CD4-positive, CD25-positive, alpha-beta regulatory T cell (primary cell): Measurements from ENCODE around the gene XPA. TPM values are rescaled to one million over a fixed set of nuclear protein-coding genes. Genes with fewer than 3 reads are reported as not detected.
A peak's percentile ranks its signal among the peaks of the same experiment; 100 is the strongest.

Experiments
- ATAC-seq, 2 donors: fragments of 150-1000 bp; cut with Tn5 transposase; one replicate each; pipeline ENCODE4 v1.10.0; 2021; ENCODE audit warnings: low read depth in 2 of 2, moderate number of reproducible peaks in 2 of 2, moderate library complexity in 1 of 2
- DNase-seq, 3 donors: peaks; one replicate each; pipeline versions ENCODE4 v3.0.0 to v3.0.0-alpha.2; 2012 to 2022; ENCODE audit warnings: mixed read lengths in 1 of 3
- H3K27ac ChIP-seq: one replicate; pipeline ENCODE4 v1.7.0; 2013; ENCODE audit warnings: mild to moderate bottlenecking, low read length; ENCODE audit not compliant: insufficient read depth, poor library complexity, severe bottlenecking
- H3K27me3 ChIP-seq: one replicate; pipeline ENCODE4 v1.7.0; 2013; ENCODE audit warnings: low read length; ENCODE audit not compliant: control insufficient read depth, insufficient read depth
- H3K36me3 ChIP-seq: one replicate; pipeline ENCODE4 v1.7.0; 2013; ENCODE audit warnings: mild to moderate bottlenecking, low read length, moderate library complexity; ENCODE audit not compliant: control insufficient read depth, insufficient read depth
- H3K4me1 ChIP-seq: 2 replicates; pipeline ENCODE4 v1.7.0; 2013; ENCODE audit warnings: mild to moderate bottlenecking, low read length; ENCODE audit not compliant: insufficient read depth, control insufficient read depth, poor library complexity, severe bottlenecking
- H3K4me3 ChIP-seq: one replicate; pipeline ENCODE4 v1.7.0; 2013; ENCODE audit warnings: low read depth, mild to moderate bottlenecking, low read length, moderate library complexity
- H3K9me3 ChIP-seq, 2 experiments: 1 replicate in 1 of 2; 2 replicates in 1 of 2; pipeline ENCODE4 v1.7.0; 2013; ENCODE audit warnings: low read length in 2 of 2, mild to moderate bottlenecking in 1 of 2, moderate library complexity in 1 of 2; ENCODE audit not compliant: control insufficient read depth in 2 of 2
- H3K27ac Mint-ChIP-seq, 3 donors: one replicate each; pipeline ENCODE4 v1.8.0; 2020 to 2022; ENCODE audit warnings: mild to moderate bottlenecking in 3 of 3, mixed read lengths in 3 of 3, moderate library complexity in 2 of 3
- H3K27me3 Mint-ChIP-seq: one replicate; pipeline ENCODE4 v1.8.0; 2022; ENCODE audit warnings: mild to moderate bottlenecking, mixed read lengths
- H3K36me3 Mint-ChIP-seq: one replicate; pipeline ENCODE4 v1.8.0; 2020; ENCODE audit warnings: mixed read lengths
- H3K4me1 Mint-ChIP-seq, 4 donors: one replicate each; pipeline ENCODE4 v1.8.0; 2020 to 2022; ENCODE audit warnings: mixed read lengths in 4 of 4, mild to moderate bottlenecking in 1 of 4
- H3K4me3 Mint-ChIP-seq, 4 donors: one replicate each; pipeline ENCODE4 v1.8.0; 2020 to 2022; ENCODE audit warnings: mild to moderate bottlenecking in 4 of 4, mixed read lengths in 4 of 4, moderate library complexity in 3 of 4
- H3K9me3 Mint-ChIP-seq, 7 donors: one replicate each; pipeline ENCODE4 v1.8.0; 2020 to 2022; ENCODE audit warnings: mixed read lengths in 7 of 7, mild to moderate bottlenecking in 3 of 7, moderate library complexity in 2 of 7
- polyA plus RNA-seq, 4 donors: library from polyadenylated mRNA; unstranded; fragments of 300-500 nt; fragmentation: Illumina TruSeq; gene quantifications; one replicate each; pipeline ENCODE4 v1.2.3, GENCODE V29; 2021
- total RNA-seq: library from RNA; stranded (reverse); gene quantifications from one replicate; pipeline ENCODE4 v1.2.3, GENCODE V29; 2022

The XPA gene
- total and polyA plus RNA-seq, 5 donors from 2014 or later: 21.8 to 28.9 (median 23.0) TPM

- Mint-ChIP-seq H3K27ac (peak overlapping the region in 2 of 3 donors; percentile 33 to 86), H3K9me3 (no peaks in the 10 kb centered on the region), H3K36me3 (peaks cover 46% of the 10 kb centered on the region), H3K4me3 (no peak overlapping the region), H3K27me3 (no peaks in the 10 kb centered on the region), H3K4me1 (peaks cover 22 to 29% (median 24%) of the 10 kb centered on the region in 4 donors)
- Histone ChIP-seq H3K4me1 (peaks cover 4% of the 10 kb centered on the region), H3K27ac (no peak overlapping the region), H3K36me3 (peaks cover 63% of the 10 kb centered on the region), H3K9me3 (no peaks in the 10 kb centered on the region), H3K4me3 (no peak overlapping the region), H3K27me3 (no peaks in the 10 kb centered on the region)
- DNase-seq (no peak), ATAC-seq (no peak)
These were observed 7.5 kb downstream of the XPA start for GRCh38 chr9:97689401-97690180.

GRCh38 chr9:97688654-97689053, 8.5 kb downstream of the XPA start:
- Mint-ChIP-seq H3K9me3 (no peaks in the 10 kb centered on the region), H3K4me1 (peaks cover 13 to 23% (median 16%) of the 10 kb centered on the region in 4 donors), H3K27me3 (no peaks in the 10 kb centered on the region), H3K36me3 (peaks cover 55% of the 10 kb centered on the region), H3K4me3 (no peak overlapping the region), H3K27ac (peak overlapping the region in 1 of 3 donors; percentile 86)
- Histone ChIP-seq H3K9me3 (no peaks in the 10 kb centered on the region), H3K4me1 (no peaks in the 10 kb centered on the region), H3K4me3 (no peak overlapping the region), H3K27me3 (no peaks in the 10 kb centered on the region), H3K36me3 (peaks cover 72% of the 10 kb centered on the region), H3K27ac (no peak overlapping the region)
- ATAC-seq (no peak), DNase-seq (no peak)

DNA sequence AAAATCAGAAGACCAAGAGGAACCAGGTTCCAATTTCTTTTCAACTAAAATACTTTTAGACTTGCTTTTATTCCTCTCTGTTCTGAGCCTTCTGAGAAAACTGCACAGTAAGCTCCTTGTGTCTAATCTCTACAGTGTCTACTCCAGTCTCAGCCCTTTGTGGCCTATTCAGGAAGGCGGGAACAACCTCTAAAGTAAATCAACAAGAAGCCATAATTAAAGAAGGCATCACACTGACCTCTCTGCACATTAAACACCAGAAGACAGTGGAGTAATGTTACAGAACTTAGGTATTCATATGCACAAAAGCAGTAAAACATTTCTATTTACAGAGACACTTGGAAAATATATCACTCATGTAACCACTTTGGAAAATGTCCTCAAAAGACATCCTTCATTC, 14.9 kb downstream of the XPA start:
- Mint-ChIP-seq H3K4me3 (no peak overlapping the region), H3K27ac (peak overlapping the region in 2 of 3 donors; percentile 38 to 48), H3K36me3 (peaks cover 31% of the 10 kb centered on the region), H3K4me1 (peaks cover 10 to 28% (median 17%) of the 10 kb centered on the region in 4 donors), H3K27me3 (no peaks in the 10 kb centered on the region), H3K9me3 (no peaks in the 10 kb centered on the region)
- no peak overlapping the region for H3K4me3 ChIP-seq
- H3K9me3 ChIP-seq: no peaks in the 10 kb centered on the region
- no peak overlapping the region for H3K27ac ChIP-seq
- H3K27me3 ChIP-seq: no peaks in the 10 kb centered on the region
- ATAC-seq (no peak), DNase-seq (no peak)
- no peaks in the 10 kb centered on the region for H3K4me1 ChIP-seq
- H3K36me3 ChIP-seq: peaks cover 93% of the 10 kb centered on the region

DNA sequence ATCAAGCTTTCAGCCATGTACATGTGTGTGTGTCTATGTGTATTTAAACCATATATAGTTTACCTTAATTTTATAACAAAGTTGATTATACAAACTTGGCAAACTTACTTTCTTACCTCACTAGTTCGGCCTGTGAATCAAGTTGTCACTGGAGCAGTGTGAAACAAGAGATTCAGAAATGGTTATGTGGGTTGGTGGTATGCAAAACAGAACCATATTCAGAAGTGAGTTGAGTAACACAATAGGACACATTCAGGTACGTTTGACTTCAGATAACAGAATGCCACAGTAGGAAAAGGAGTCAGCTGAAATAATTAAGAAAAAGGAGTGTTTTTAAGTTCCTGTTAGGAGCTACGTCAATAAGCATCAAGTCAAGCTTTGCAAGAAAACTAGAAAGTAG, 21.5 kb downstream of the XPA start:
- Mint-ChIP-seq H3K27me3 (no peaks in the 10 kb centered on the region), H3K4me3 (no peak overlapping the region), H3K27ac (no peak overlapping the region), H3K9me3 (no peaks in the 10 kb centered on the region), H3K36me3 (peaks cover 33% of the 10 kb centered on the region), H3K4me1 (peaks cover 5 to 28% (median 20%) of the 10 kb centered on the region in 4 donors)
- ATAC-seq (no peak), DNase-seq (no peak)
- no peaks in the 10 kb centered on the region for H3K27me3 ChIP-seq
- H3K9me3 ChIP-seq: no peaks in the 10 kb centered on the region
- H3K27ac ChIP-seq: no peak overlapping the region
- H3K36me3 ChIP-seq: peaks cover 93% of the 10 kb centered on the region
- no peak overlapping the region for H3K4me3 ChIP-seq
- no peaks in the 10 kb centered on the region for H3K4me1 ChIP-seq

GRCh38 chr9:97673922-97674321, 23.2 kb downstream of the XPA start:
- H3K36me3 Mint-ChIP-seq: peaks cover 50% of the 10 kb centered on the region
- no peaks in the 10 kb centered on the region for H3K27me3 Mint-ChIP-seq
- peak overlapping the region in 2 of 3 donors; percentile 68 to 85 for H3K27ac Mint-ChIP-seq
- H3K27ac ChIP-seq: no peak overlapping the region
- H3K9me3 ChIP-seq: no peaks in the 10 kb centered on the region
- no peak overlapping the region for H3K4me3 Mint-ChIP-seq
- peaks cover 97% of the 10 kb centered on the region for H3K36me3 ChIP-seq
- no peaks in the 10 kb centered on the region for H3K4me1 ChIP-seq
- peaks cover 5 to 21% (median 9%) of the 10 kb centered on the region in 4 donors for H3K4me1 Mint-ChIP-seq
- H3K9me3 Mint-ChIP-seq: no peaks in the 10 kb centered on the region
- DNase-seq (no peak), ATAC-seq (no peak)
- H3K27me3 ChIP-seq: no peaks in the 10 kb centered on the region
- no peak overlapping the region for H3K4me3 ChIP-seq

- Histone ChIP-seq H3K4me3 (no peak overlapping the region), H3K36me3 (peaks cover 99% of the 10 kb centered on the region), H3K4me1 (no peaks in the 10 kb centered on the region), H3K27me3 (no peaks in the 10 kb centered on the region), H3K9me3 (no peaks in the 10 kb centered on the region), H3K27ac (no peak overlapping the region)
- Mint-ChIP-seq H3K27ac (no peak overlapping the region), H3K4me1 (peaks cover 0 to 12% (median 10%) of the 10 kb centered on the region in 4 donors), H3K36me3 (peaks cover 60% of the 10 kb centered on the region), H3K27me3 (no peaks in the 10 kb centered on the region), H3K4me3 (no peak overlapping the region), H3K9me3 (no peaks in the 10 kb centered on the region)
- DNase-seq (no peak), ATAC-seq (no peak)
These were observed 24.7 kb downstream of the XPA start for GRCh38 chr9:97672403-97672802.

DNA sequence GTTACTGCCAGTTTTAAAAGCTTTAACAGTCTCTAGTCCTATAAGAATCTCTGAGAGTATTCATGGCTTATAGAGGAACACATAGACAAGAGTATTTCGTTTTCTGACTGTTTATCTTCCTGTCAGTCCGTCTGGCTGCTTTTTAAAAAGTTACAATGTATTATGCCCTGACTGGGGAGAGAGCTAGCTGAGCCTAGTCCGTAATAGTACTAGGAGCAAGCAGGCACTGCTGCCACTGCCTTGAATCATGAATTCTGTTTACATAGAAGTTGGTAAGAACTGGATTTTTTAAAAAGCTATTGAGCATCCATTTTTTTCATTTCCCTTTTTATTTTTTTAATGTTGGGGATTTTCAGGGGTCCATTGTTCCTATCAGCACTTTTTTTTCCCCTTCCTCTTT, 26.6 kb downstream of the XPA start:
- H3K27me3 Mint-ChIP-seq: no peaks in the 10 kb centered on the region
- no peak for ATAC-seq

DNA sequence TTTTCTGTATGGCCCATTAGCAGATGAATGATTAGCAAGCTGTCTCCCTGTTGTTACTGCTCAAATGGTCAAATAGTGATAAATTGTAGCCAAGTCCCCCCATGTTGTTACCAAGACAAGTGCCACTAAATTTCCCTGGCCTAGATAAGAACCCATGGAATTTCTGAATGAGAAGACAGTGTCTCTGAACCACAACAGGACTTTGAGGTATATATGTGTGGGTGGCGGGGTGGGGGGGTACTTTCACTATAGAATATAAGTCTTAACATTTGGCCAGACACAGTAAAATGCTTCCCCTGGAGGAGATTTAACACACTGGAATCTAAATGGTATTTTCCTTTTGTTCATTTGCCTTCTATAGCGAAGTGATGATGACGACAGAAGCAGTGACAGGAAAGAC, 28.7 kb downstream of the XPA start:
- Histone ChIP-seq H3K4me1 (no peaks in the 10 kb centered on the region), H3K36me3 (peaks cover 99% of the 10 kb centered on the region), H3K9me3 (no peaks in the 10 kb centered on the region), H3K4me3 (no peak overlapping the region), H3K27me3 (no peaks in the 10 kb centered on the region), H3K27ac (no peak overlapping the region)
- ATAC-seq (no peak), DNase-seq (no peak)
- peak overlapping the region in 1 of 3 donors; percentile 38 for H3K27ac Mint-ChIP-seq
- H3K36me3 Mint-ChIP-seq: peaks cover 72% of the 10 kb centered on the region
- no peak overlapping the region for H3K4me3 Mint-ChIP-seq
- no peaks in the 10 kb centered on the region for H3K9me3 Mint-ChIP-seq
- H3K27me3 Mint-ChIP-seq: no peaks in the 10 kb centered on the region
- H3K4me1 Mint-ChIP-seq: peaks cover 8 to 33% (median 26%) of the 10 kb centered on the region in 4 donors

More for the DNA sequence above, 26.6 kb downstream of the XPA start:
- H3K4me3 ChIP-seq: no peak overlapping the region
- Mint-ChIP-seq H3K36me3 (peaks cover 69% of the 10 kb centered on the region), H3K9me3 (no peaks in the 10 kb centered on the region), H3K4me3 (no peak overlapping the region), H3K27ac (peak overlapping the region; percentile 10 to 43 (median 16)), H3K4me1 (peaks cover 8 to 28% (median 22%) of the 10 kb centered on the region in 4 donors)
- H3K27ac ChIP-seq: no peak overlapping the region
- no peaks in the 10 kb centered on the region for H3K4me1 ChIP-seq
- DNase-seq: no peak
- no peaks in the 10 kb centered on the region for H3K27me3 ChIP-seq
- H3K9me3 ChIP-seq: no peaks in the 10 kb centered on the region
- H3K36me3 ChIP-seq: peaks cover 99% of the 10 kb centered on the region
